CD14-positive monocyte (primary cell): ENCODE data around the gene ADAM11. TPM values are rescaled to one million over a fixed set of nuclear protein-coding genes. Genes with fewer than 3 reads are reported as not detected.

Source experiments
- DNase-seq, 3 donors: peaks; one replicate each; pipeline ENCODE4 v3.0.0-alpha.2; 2011 to 2022
- H2AFZ ChIP-seq: 2 replicates; pipeline ENCODE4 v1.6.0; 2012; ENCODE audit warnings: mild to moderate bottlenecking, low read depth, low read length, inconsistent platforms; ENCODE audit not compliant: insufficient read depth, poor library complexity, severe bottlenecking
- H3K27ac ChIP-seq, 2 donors: 1 replicate in 1 of 2; 2 replicates in 1 of 2; pipeline ENCODE4 v1.5.1; 2012 to 2013; ENCODE audit warnings: low read length in 2 of 2, control low read depth in 1 of 2, inconsistent platforms in 1 of 2, low read depth in 1 of 2, mild to moderate bottlenecking in 1 of 2
- H3K27me3 ChIP-seq, 2 donors: one replicate each; pipeline versions ENCODE4 v1.6.0 to v1.6.1; 2011 to 2013; ENCODE audit warnings: low read length in 2 of 2; ENCODE audit not compliant: control insufficient read depth in 2 of 2, insufficient read depth in 2 of 2
- H3K36me3 ChIP-seq, 2 donors: replicated peaks in 1 of 2; 1 replicate in 1 of 2; 2 replicates in 1 of 2; pipeline versions ENCODE4 v1.5.1 to v1.6.1; 2012 to 2013; ENCODE audit warnings: low read length in 2 of 2, control low read depth in 1 of 2, inconsistent platforms in 1 of 2, mild to moderate bottlenecking in 1 of 2; ENCODE audit not compliant: insufficient read depth in 2 of 2, control insufficient read depth in 1 of 2
- H3K4me1 ChIP-seq, 2 donors: 1 replicate in 1 of 2; 2 replicates in 1 of 2; pipeline versions ENCODE4 v1.5.1 to v1.6.1; 2012 to 2013; ENCODE audit warnings: low read length in 2 of 2, control low read depth in 1 of 2, inconsistent platforms in 1 of 2, mild to moderate bottlenecking in 1 of 2, moderate library complexity in 1 of 2; ENCODE audit not compliant: insufficient read depth in 2 of 2, control insufficient read depth in 1 of 2
- H3K4me2 ChIP-seq: replicated peaks from 2 replicates; pipeline ENCODE3; 2012; ENCODE audit warnings: low read length, moderate library complexity, mild to moderate bottlenecking; ENCODE audit not compliant: poor library complexity, severe bottlenecking; ENCODE audit errors: extremely low read depth
- H3K4me3 ChIP-seq, 3 experiments: fragments of 200-600 bp in 1 of 3; sonication (generic) in 1 of 3; replicated peaks in 1 of 3; 1 replicate in 2 of 3; 2 replicates in 1 of 3; pipeline ENCODE4 v1.5.1; 2011 to 2013; ENCODE audit warnings: low read length in 3 of 3, mild to moderate bottlenecking in 3 of 3, control low read depth in 2 of 3, low read depth in 2 of 3, inconsistent platforms in 1 of 3, moderate library complexity in 1 of 3
- H3K79me2 ChIP-seq: 2 replicates; pipeline ENCODE4 v1.6.0; 2012; ENCODE audit warnings: mild to moderate bottlenecking, control low read depth, inconsistent platforms, low read length, moderate library complexity; ENCODE audit not compliant: insufficient read depth
- H3K9ac ChIP-seq: 2 replicates; pipeline ENCODE4 v1.6.0; 2017; ENCODE audit warnings: low read length, mild to moderate bottlenecking; ENCODE audit not compliant: insufficient read depth, poor library complexity, severe bottlenecking
- H3K9me3 ChIP-seq, 2 donors: replicated peaks in 1 of 2; 1 replicate in 1 of 2; 2 replicates in 1 of 2; pipeline versions ENCODE4 v1.5.1 to v1.6.1; 2012 to 2013; ENCODE audit warnings: low read length in 2 of 2, control low read depth in 1 of 2; ENCODE audit not compliant: control insufficient read depth in 1 of 2, insufficient read depth in 1 of 2
- H4K20me1 ChIP-seq: 2 replicates; pipeline ENCODE4 v1.6.0; 2012; ENCODE audit warnings: mild to moderate bottlenecking, low read length, control low read depth, moderate library complexity; ENCODE audit not compliant: insufficient read depth
- H3K27ac Mint-ChIP-seq, 7 donors: one replicate each; pipeline ENCODE4 v1.8.0; 2020; ENCODE audit warnings: mild to moderate bottlenecking in 7 of 7, mixed read lengths in 7 of 7, moderate library complexity in 6 of 7, inconsistent platforms in 2 of 7
- H3K27me3 Mint-ChIP-seq, 3 donors: one replicate each; pipeline ENCODE4 v1.8.0; 2021 to 2022; ENCODE audit warnings: low read depth in 3 of 3, mild to moderate bottlenecking in 3 of 3, mixed read lengths in 3 of 3, moderate library complexity in 3 of 3, inconsistent platforms in 1 of 3
- H3K36me3 Mint-ChIP-seq, 2 donors: one replicate each; pipeline ENCODE4 v1.8.0; 2020; ENCODE audit warnings: mixed read lengths in 2 of 2, inconsistent platforms in 1 of 2, mild to moderate bottlenecking in 1 of 2
- H3K4me1 Mint-ChIP-seq: one replicate; pipeline ENCODE4 v1.8.0; 2020; ENCODE audit warnings: mild to moderate bottlenecking, mixed read lengths
- H3K4me3 Mint-ChIP-seq, 2 donors: one replicate each; pipeline ENCODE4 v1.8.0; 2020; ENCODE audit warnings: mild to moderate bottlenecking in 2 of 2, mixed read lengths in 2 of 2, moderate library complexity in 1 of 2
- H3K9me3 Mint-ChIP-seq, 7 donors: one replicate each; pipeline ENCODE4 v1.8.0; 2020 to 2022; ENCODE audit warnings: mixed read lengths in 7 of 7, mild to moderate bottlenecking in 6 of 7, moderate library complexity in 6 of 7, inconsistent platforms in 2 of 7
- CTCF ChIP-seq: fragments of 200-600 bp; IDR thresholded peaks from one replicate; pipeline ENCODE4 v1.8.0; 2022; ENCODE audit warnings: antibody characterized with exemption, mild to moderate bottlenecking
- whole genome bisulfite sequencing: methylation state at CpG from one replicate; pipeline ENCODE4 v1.1.5; 2013; ENCODE audit warnings: missing lambda C conversion rate; ENCODE audit not compliant: insufficient coverage; 5-methylcytosine and 5-hydroxymethylcytosine counted together
- intact Hi-C, 2 donors: fragments of 100-400 bp; cut with micrococcal nuclease; formaldehyde crosslinking; loops; one replicate each; pipeline versions ENCODE4 v1.15.0 to v1.15.1; 2023
- polyA plus RNA-seq, 3 donors: library from polyadenylated mRNA; depleted of rRNA in 1 of 3; unstranded in 2 of 3; stranded (reverse) in 1 of 3; fragments of 300-500 nt in 2 of 3; fragments of >200 nt in 1 of 3; fragmentation: Illumina TruSeq in 2 of 3; gene quantifications; 1 replicate in 2 of 3; 2 replicates in 1 of 3; pipeline ENCODE4 v1.2.3, GENCODE V29; 2012 to 2021

ADAM11 gene
- polyA plus RNA-seq, 3 donors, result 0.19 TPM; not detected in 2

GRCh38 chr17:44759086-44759915 lies 513 bp downstream of the ADAM11 start:
- peak in 1 of 3 donors; percentile 4 for DNase-seq
- Histone ChIP-seq H4K20me1 (no peaks in the 10 kb centered on the region), H3K36me3 (no peaks in the 10 kb centered on the region), H3K9me3 (peaks cover 0 to 6% of the 10 kb centered on the region in 2 donors), H3K9ac (peak overlapping the region; percentile 8), H3K79me2 (no peaks in the 10 kb centered on the region), H3K27me3 (peaks cover 22 to 35% of the 10 kb centered on the region in 2 donors), H3K4me3 (peak overlapping the region in 1 of 3 experiments; percentile 14), H3K4me1 (peaks cover 5 to 8% of the 10 kb centered on the region in 2 donors), H2AFZ (peak overlapping the region; percentile 29), H3K27ac (no peak overlapping the region), H3K4me2 (peak overlapping the region; percentile 31)
- H3K27me3 Mint-ChIP-seq, result peaks cover 41 to 51% (median 43%) of the 10 kb centered on the region in 3 donors
- peak overlapping the region in 1 of 2 donors; percentile 26 for H3K4me3 Mint-ChIP-seq
- no peaks in the 10 kb centered on the region for H3K36me3 Mint-ChIP-seq
- intact Hi-C loops, result no loop called here
- H3K4me1 Mint-ChIP-seq, result peaks cover 2% of the 10 kb centered on the region
- WGBS, result 16% methylated on average over 33 of the region's 60 CpGs
- peaks cover 0 to 9% (median 0%) of the 10 kb centered on the region in 7 donors for H3K9me3 Mint-ChIP-seq
- no peak for TF ChIP-seq CTCF
- no peak overlapping the region for H3K27ac Mint-ChIP-seq

- H3K9ac ChIP-seq, result no peak overlapping the region
- no peaks in the 10 kb centered on the region for H4K20me1 ChIP-seq
- Mint-ChIP-seq H3K27me3 (peaks cover 41 to 51% (median 43%) of the 10 kb centered on the region in 3 donors), H3K27ac (no peak overlapping the region), H3K9me3 (peaks cover 0 to 9% (median 0%) of the 10 kb centered on the region in 7 donors), H3K4me3 (peak overlapping the region in 1 of 2 donors; percentile 55), H3K4me1 (peaks cover 2% of the 10 kb centered on the region), H3K36me3 (no peaks in the 10 kb centered on the region)
- WGBS, result 74% methylated on average over 3 of the region's 3 CpGs
- no peak overlapping the region for H3K27ac ChIP-seq
- no peak overlapping the region for H3K4me3 ChIP-seq
- H3K36me3 ChIP-seq, result no peaks in the 10 kb centered on the region
- H3K4me1 ChIP-seq, result peaks cover 5 to 8% of the 10 kb centered on the region in 2 donors
- H3K4me2 ChIP-seq, result no peak overlapping the region
- peaks cover 0 to 6% of the 10 kb centered on the region in 2 donors for H3K9me3 ChIP-seq
- H3K27me3 ChIP-seq, result peaks cover 22 to 35% of the 10 kb centered on the region in 2 donors
- intact Hi-C loops, result no loop called here
- TF ChIP-seq CTCF, result no peak
- no peak overlapping the region for H2AFZ ChIP-seq
- no peak for DNase-seq
- H3K79me2 ChIP-seq, result no peaks in the 10 kb centered on the region
Measured at GRCh38 chr17:44759916-44760243, 1.1 kb downstream of the ADAM11 start.
